Tibial artery (tissue), 4 donors: ENCODE measurements around the gene CEP135.

ENCODE experiments used
- DNase-seq, 2 donors: peaks; one replicate each; pipeline ENCODE4 v3.0.0-alpha.2; 2019
- H3K27ac ChIP-seq, 2 donors: fragments of 200-600 bp; sonication (generic) in 1 of 2; 1 replicate in 1 of 2; 2 replicates in 1 of 2; pipeline ENCODE4 v1.5.1; 2018 to 2019; ENCODE audit warnings: mild to moderate bottlenecking in 1 of 2
- H3K27me3 ChIP-seq, 2 donors: fragments of 200-600 bp; sonication (generic) in 1 of 2; one replicate each; pipeline versions ENCODE4 v1.5.1 to v1.6.0; 2016 to 2019
- H3K36me3 ChIP-seq, 3 donors: fragments of 200-600 bp; sonication (generic) in 2 of 3; one replicate each; pipeline ENCODE4 v1.5.1; 2016 to 2019; ENCODE audit warnings: mild to moderate bottlenecking in 2 of 3
- H3K4me1 ChIP-seq, 4 donors: fragments of 200-600 bp; sonication (generic) in 2 of 4; 1 replicate in 3 of 4; 2 replicates in 1 of 4; pipeline ENCODE4 v1.5.1; 2016 to 2019
- H3K4me3 ChIP-seq, 2 donors: fragments of 200-600 bp; sonication (generic) in 1 of 2; 1 replicate in 1 of 2; 2 replicates in 1 of 2; pipeline ENCODE4 v1.5.1; 2018 to 2019; ENCODE audit warnings: mild to moderate bottlenecking in 2 of 2
- H3K9me3 ChIP-seq, 3 donors: fragments of 200-600 bp; sonication (generic) in 1 of 3; one replicate each; pipeline ENCODE4 v1.5.1; 2016 to 2019
- CTCF ChIP-seq, 2 experiments: fragments of 200-600 bp in 1 of 2; fragments of 450-650 bp in 1 of 2; IDR thresholded peaks; one replicate each; pipeline ENCODE4 v1.5.1; 2017 to 2019; ENCODE audit warnings: antibody characterized with exemption in 2 of 2, mild to moderate bottlenecking in 1 of 2, moderate library complexity in 1 of 2
- intact Hi-C: fragments of 100-400 bp; cut with DNase I; formaldehyde crosslinking; loops from one replicate; pipeline ENCODE4 v1.15.0; 2023; ENCODE audit warnings: low total_unique reads

Gene CEP135

GRCh38 chr4:55925241-55925640 is 23.5 kb upstream of the CEP135 start:
- no peak overlapping the region for H3K27ac ChIP-seq
- intact Hi-C loops: no loop called here
- no peak for TF ChIP-seq CTCF (IDR thresholded peaks at IDR 0.05)

GRCh38 chr4:55926610-55927009 is 22.1 kb upstream of the CEP135 start:
- Histone ChIP-seq H3K27ac (no peak overlapping the region), H3K9me3 (no peaks in the 10 kb centered on the region), H3K4me3 (no peak overlapping the region), H3K4me1 (no peaks in the 10 kb centered on the region), H3K27me3 (no peaks in the 10 kb centered on the region), H3K36me3 (no peaks in the 10 kb centered on the region)
- intact Hi-C loops: no loop called here
- no peak for TF ChIP-seq CTCF (IDR thresholded peaks at IDR 0.05)
- DNase-seq: no peak

More at GRCh38 chr4:55925241-55925640, 23.5 kb upstream of the CEP135 start:
- H3K9me3 ChIP-seq: no peaks in the 10 kb centered on the region
- no peak overlapping the region for H3K4me3 ChIP-seq
- no peak for DNase-seq
- H3K36me3 ChIP-seq: no peaks in the 10 kb centered on the region
- no peaks in the 10 kb centered on the region for H3K4me1 ChIP-seq
- no peaks in the 10 kb centered on the region for H3K27me3 ChIP-seq

GRCh38 chr4:55927803-55928437 is 20.8 kb upstream of the CEP135 start:
- intact Hi-C loops: no loop called here
- H3K4me3 ChIP-seq: no peak overlapping the region
- no peaks in the 10 kb centered on the region for H3K27me3 ChIP-seq
- no peak for TF ChIP-seq CTCF (IDR thresholded peaks at IDR 0.05)
- H3K36me3 ChIP-seq: no peaks in the 10 kb centered on the region
- H3K9me3 ChIP-seq: no peaks in the 10 kb centered on the region
- DNase-seq: no peak
- no peaks in the 10 kb centered on the region for H3K4me1 ChIP-seq
- no peak overlapping the region for H3K27ac ChIP-seq

DNA sequence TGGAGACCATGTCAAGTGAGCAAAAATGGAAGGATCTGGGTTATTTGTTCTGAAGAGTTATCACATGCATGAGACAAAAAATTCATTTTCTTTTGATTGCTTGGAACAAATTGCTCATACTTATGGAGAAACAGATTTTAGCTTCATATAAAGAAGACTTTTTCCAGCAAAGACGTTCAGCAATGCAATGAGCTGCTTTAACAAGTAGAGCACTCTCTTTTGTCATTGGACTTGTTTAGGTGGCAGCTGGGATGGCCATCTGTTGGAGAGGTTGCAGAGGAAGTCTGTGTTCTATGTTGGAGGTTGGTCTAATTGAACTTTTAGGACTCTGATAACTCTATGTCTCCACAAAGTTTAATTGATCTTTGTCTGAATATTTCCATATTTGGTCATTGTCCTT is 19.9 kb upstream of the CEP135 start:
- Histone ChIP-seq H3K27me3 (no peaks in the 10 kb centered on the region), H3K4me1 (no peaks in the 10 kb centered on the region), H3K36me3 (no peaks in the 10 kb centered on the region), H3K4me3 (no peak overlapping the region), H3K27ac (no peak overlapping the region), H3K9me3 (no peaks in the 10 kb centered on the region)
- no peak for TF ChIP-seq CTCF (IDR thresholded peaks at IDR 0.05)
- intact Hi-C loops: no loop called here
- no peak for DNase-seq

- Histone ChIP-seq H3K27ac (no peak overlapping the region), H3K9me3 (no peaks in the 10 kb centered on the region), H3K4me1 (no peaks in the 10 kb centered on the region), H3K27me3 (no peaks in the 10 kb centered on the region), H3K36me3 (no peaks in the 10 kb centered on the region), H3K4me3 (no peak overlapping the region)
- TF ChIP-seq CTCF (IDR thresholded peaks at IDR 0.05): no peak
- intact Hi-C loops: no loop called here
- DNase-seq: no peak
Observed at GRCh38 chr4:55931043-55931442, 17.7 kb upstream of the CEP135 start.

DNA sequence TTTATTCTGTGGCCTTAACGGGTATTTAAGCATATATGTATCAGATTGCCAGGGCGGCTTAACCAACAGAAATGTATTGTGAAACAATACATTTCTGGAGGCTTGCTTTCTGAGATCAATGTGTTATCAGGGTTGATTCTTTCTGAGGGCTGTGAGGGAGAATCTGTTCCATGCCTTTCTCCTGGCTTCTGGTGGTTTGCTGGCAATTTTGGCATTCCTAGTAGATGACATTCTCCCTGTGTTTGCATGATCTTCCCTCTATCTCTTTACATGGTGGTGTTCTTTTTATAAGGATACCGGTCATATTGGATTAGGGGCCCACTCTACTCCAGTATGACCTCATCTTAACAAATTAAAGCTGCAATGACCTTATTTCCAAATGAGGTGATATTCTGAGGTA is 16.9 kb upstream of the CEP135 start:
- DNase-seq: no peak
- no peaks in the 10 kb centered on the region for H3K27me3 ChIP-seq
- no peak overlapping the region for H3K4me3 ChIP-seq
- H3K27ac ChIP-seq: no peak overlapping the region
- no peaks in the 10 kb centered on the region for H3K4me1 ChIP-seq
- H3K9me3 ChIP-seq: no peaks in the 10 kb centered on the region
- no peak for TF ChIP-seq CTCF (IDR thresholded peaks at IDR 0.05)
- intact Hi-C loops: no loop called here
- no peaks in the 10 kb centered on the region for H3K36me3 ChIP-seq
